ENCODE measurements around the gene CCL26.
"Not testable (repeated sequence)": the region's sequence is repeated elsewhere in the genome, so short reads cannot be mapped to it uniquely, and the experiment has no call there.

CCL26 gene

DNA sequence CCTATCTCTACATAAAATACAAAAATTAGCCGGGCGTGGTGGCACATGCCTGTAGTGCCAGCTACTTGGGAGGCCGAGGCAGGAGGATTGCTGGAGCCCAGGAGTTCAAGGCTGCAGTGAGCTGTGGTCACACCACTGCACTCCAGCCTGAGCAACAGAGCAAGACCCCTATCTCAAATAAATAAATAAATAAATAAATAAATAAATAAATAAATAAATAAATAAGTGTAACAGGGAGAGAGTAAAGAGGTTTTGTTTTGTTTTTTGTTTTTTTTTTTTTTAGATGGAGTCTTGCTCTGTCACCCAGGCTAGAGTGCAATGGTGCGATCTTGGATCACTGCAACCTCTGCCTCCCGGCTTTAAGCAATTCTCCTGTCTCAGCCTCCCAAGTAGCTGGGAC, 20.6 kb upstream of the CCL26 start:
- DNase-seq (ENCODE audit: low read depth in 2 of 2) = not testable (repeated sequence)

GRCh38 chr7:75789361-75789924, 17.4 kb upstream of the CCL26 start:
- no peak for DNase-seq (ENCODE audit: low read depth in 2 of 2)

DNA sequence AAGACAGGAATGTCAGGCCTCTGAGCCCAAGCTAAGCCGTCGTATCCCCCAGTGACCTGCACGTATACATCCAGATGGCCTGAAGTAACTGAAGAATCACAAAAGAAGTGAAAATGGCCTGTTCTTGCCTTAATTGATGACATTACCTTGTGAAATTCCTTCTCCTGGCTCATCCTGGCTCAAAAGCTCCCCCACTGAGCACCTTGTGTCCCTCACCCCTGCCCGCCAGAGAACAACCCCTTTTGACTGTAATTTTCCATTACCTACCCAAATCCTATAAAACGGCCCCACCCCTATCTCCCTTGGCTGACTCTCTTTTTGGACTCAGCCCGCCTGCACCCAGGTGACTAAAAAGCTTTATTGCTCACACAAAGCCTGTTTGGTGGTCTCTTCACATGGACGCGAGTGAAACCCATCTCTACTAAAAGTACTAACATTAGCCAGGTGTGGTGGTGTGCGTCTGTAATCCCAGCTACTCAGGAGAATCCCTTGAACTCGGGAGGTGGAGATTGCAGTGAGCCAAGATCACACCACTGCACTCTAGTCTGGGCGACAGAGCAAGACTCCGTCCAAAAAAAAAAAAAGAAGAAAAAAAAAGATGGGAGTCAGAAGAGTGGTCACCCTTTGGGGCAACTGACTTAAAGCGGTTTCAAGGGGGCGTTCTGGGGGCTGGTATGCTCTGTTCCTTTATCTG, 16.3 kb upstream of the CCL26 start:
- DNase-seq (ENCODE audit: low read depth in 2 of 2) = not testable (repeated sequence)

- DNase-seq (ENCODE audit: low read depth in 2 of 2) = not testable (repeated sequence)
Observed at GRCh38 chr7:75783058-75783457, 11.0 kb upstream of the CCL26 start.

DNA sequence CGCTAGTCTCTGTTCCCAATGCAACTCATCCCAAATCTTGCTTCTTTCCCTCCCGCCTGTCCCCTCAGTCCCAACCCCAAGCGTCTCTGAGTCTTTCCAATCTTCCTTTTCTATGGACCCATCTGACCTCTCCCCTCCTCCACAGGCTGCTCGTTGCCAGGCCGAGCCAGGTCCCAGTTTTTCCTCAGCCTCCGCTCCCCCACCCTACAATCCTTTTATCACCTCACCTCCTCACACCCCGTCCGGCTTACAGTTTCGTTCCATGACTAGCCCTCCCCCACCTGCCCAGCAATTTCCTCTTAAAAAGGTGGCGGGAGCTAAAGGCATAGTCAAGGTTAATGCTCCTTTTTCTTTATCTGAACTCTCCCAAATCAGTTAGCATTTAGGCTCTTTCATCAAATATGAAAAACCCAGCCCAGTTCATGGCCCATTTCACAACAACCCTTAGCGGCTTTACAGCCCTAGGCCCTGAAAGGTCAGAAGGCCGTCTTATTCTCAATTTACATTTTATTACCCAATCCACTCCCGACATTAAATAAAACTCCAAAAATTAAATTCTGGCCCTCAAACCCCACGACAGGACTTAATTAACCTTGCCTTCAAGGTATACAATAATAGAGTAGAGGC, 8.7 kb upstream of the CCL26 start:
- DNase-seq (ENCODE audit: low read depth in 2 of 2) = not testable (repeated sequence)

- not testable (repeated sequence) for DNase-seq (ENCODE audit: low read depth in 2 of 2)
Observed at GRCh38 chr7:75779516-75779915, 7.5 kb upstream of the CCL26 start.

DNA sequence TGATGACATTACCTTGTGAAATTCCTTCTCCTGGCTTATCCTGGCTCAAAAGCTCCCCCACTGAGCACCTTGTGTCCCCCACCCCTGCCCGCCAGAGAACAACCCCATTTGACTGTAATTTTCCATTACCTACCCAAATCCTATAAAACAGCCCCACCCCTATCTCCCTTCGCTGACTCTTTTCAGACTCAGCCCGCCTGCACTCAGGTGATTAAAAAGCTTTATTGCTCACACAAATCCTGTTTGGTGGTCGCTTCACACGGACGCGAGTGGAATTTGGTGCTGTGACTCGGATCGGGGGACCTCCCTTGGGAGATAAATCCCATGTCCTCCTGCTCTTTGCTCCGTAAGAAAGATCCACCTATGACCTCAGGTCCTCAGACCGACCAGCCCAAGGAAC, 7.0 kb upstream of the CCL26 start:
- DNase-seq (ENCODE audit: low read depth in 2 of 2) = not testable (repeated sequence)

DNA sequence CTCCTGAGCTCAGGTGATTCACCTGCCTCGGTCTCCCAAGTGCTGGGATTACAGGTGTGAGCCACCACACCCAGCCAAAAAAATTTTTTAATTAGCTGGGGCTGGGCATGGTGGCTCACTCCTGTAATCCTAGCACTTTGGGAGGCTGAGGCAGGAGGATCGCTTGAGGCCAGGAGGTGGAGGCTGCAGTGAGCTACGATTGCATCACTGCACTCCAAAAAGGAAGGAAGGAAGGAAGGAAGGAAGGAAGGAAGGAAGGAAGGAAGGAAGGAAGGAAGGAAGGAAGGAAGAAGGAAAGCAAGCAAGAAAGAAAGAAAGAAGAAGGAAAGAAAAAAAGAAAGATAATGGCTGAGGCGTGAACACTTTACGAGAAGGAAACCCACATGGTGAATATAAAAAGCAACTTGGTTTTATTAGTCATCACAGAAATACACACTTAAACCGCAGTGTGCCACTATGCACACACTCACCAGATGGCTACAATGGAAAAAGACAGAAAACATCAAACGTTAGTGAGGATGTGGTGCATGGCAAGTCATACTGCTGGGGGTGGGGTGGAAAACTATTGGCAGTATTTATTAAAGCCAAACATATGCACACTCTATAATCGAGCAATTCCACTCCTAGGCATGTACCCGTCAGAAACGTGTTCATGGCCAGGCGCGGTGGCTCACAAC, 4.4 kb upstream of the CCL26 start:
- peak; percentile 42 to 50 for DNase-seq (ENCODE audit: low read depth in 2 of 2)

DNA sequence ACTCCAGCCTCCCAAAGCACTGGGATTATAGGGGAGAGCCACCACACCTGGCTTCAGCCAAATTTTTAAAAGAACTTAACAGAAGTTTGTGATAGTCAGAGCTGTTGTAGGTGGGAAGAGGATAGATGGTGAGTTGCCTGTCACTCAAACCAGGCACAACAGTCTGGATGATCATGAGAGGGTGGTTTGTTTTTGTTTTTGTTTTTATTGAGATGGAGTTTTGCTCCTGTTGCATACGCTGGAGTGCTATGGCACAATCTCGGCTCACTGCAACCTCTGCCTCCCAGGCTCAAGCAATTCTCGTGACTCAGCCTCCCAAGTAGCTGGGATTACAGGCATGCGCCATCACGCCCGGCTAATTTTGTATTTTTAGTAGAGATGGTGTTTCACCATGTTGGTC, 1.9 kb upstream of the CCL26 start:
- not testable (repeated sequence) for DNase-seq (ENCODE audit: low read depth in 2 of 2)

- no peak for DNase-seq (ENCODE audit: low read depth in 2 of 2)
Observed at GRCh38 chr7:75771224-75771623, 787 bp downstream of the CCL26 start.

GRCh38 chr7:75762350-75762917, 9.6 kb downstream of the CCL26 start:
- DNase-seq (ENCODE audit: low read depth in 2 of 2) = no peak

DNA sequence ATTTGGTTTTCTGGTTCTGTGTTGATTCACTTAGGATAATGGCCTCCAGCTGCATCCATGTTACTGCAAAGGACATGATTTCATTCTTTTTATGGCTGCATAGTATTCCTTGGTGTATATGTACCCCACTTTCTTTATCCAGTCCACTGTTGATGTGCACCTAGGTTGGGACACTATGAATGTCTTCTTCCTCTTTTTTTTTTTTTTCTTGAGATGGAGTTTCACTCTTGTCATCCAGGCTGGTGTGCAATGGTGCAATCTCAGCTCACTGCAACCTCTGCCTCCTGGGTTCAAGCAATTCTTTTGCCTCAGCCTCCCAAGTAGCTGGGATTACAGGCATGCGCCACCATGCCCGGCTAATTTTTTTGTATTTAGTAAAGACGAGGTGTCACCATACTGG, 10.2 kb downstream of the CCL26 start:
- not testable (repeated sequence) for DNase-seq (ENCODE audit: low read depth in 2 of 2)

- DNase-seq (ENCODE audit: low read depth in 2 of 2) = no peak
Observed at GRCh38 chr7:75758491-75758890, 13.5 kb downstream of the CCL26 start.

GRCh38 chr7:75757860-75758259, 14.2 kb downstream of the CCL26 start:
- no peak for DNase-seq (ENCODE audit: low read depth in 2 of 2)

DNA sequence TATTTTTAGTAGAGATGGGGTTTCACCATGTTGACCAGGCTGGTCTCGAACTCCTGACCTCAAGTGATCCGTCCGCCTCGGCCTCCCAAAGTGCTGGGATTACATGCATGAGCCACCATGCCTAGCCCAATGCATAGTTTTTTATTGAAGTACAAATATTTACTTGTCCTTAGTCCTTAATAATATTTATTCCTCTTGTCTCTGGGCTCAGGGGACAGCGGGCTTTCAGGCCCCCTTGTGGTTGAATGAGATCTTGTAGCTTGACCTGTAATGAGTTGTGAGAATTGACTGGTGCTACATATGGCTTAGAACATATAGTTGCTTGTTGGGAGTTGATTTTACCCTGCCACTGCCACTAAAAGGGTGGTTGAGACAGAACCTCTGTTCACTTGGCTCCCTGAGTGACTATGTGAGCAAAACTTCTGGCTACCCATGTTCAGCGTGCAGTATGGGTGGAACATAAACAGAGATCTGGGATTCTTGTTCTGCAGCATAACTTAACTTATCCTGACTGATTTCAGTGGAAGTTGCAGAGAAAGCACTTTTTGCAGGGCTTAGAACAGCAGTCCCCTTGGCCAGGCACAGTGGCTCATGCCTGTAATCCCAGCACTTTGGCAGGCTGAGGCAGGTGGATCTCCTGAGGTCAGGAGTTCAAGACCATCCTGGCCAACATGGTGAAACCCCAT, 14.9 kb downstream of the CCL26 start:
- no peak for DNase-seq (ENCODE audit: low read depth in 2 of 2)

DNA sequence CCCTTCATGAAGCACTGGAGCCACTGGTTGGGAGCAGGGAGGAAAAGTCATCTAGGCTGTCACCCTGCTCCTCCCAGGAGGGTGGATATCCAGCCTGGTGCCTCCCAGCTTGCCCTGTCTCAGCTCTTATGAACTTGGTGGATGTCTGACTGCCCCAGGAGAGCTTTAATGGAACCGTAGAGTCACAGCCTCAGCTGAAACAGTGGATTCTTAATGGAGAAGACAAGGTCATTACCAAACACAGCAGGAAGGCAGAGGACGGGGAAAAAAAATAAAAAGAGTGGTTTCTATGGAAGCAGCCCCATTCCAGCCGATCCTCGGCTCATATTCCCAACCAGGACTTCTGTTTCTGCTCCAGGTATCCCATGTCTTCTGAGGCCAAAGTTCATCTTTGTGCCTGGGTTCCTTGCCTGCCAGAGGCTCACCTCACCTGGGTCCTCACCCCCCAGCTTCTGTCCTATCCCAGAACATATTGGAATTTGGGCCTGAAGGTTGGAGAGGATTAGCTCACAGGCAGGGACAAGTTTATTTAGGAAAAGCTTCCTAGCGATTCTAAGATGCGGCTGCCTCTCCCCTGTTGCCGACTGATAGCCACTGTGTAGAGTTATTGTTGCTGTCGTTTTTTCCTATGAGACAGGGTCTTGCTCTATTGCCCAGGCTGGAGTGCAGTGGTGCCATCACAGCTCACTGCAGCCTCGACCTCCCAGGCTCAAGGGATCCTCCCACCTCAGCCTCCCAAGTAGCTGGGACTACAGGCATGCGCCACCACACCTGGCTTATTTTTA, 15.6 kb downstream of the CCL26 start:
- DNase-seq (ENCODE audit: low read depth in 2 of 2) = no peak

- DNase-seq (ENCODE audit: low read depth in 2 of 2) = no peak
Observed at GRCh38 chr7:75743455-75743859, 28.6 kb downstream of the CCL26 start.

- no peak for DNase-seq (ENCODE audit: low read depth in 2 of 2)
Observed at GRCh38 chr7:75740846-75741497, 31.0 kb downstream of the CCL26 start.

GRCh38 chr7:75739796-75740672, 32.0 kb downstream of the CCL26 start:
- peak in 1 of 2 donors; percentile 18 for DNase-seq (ENCODE audit: low read depth in 2 of 2)

Measured in activated CD4-positive, alpha-beta T cell treated with anti-CD3 and anti-CD28 coated beads for 24 hours (primary cell).